NCI-H345 (cell line): ENCODE measurements around the gene CDH10.

Source experiments
- DNase-seq: peaks from one replicate; lab custom pipeline; 2025; lab: John Stamatoyannopoulos, UW

CDH10 gene

GRCh38 chr5:24598956-24599355 is 45.8 kb downstream of the CDH10 start:
- DNase-seq, result peak; percentile 19

GRCh38 chr5:24595329-24595728 is 49.4 kb downstream of the CDH10 start:
- DNase-seq, result no peak

- DNase-seq, result no peak
Measured at GRCh38 chr5:24591426-24591825, 53.4 kb downstream of the CDH10 start.

- no peak for DNase-seq
Measured at GRCh38 chr5:24589566-24589965, 55.2 kb downstream of the CDH10 start.

GRCh38 chr5:24585751-24586150 is 59.0 kb downstream of the CDH10 start:
- DNase-seq, result no peak

- no peak for DNase-seq
Measured at GRCh38 chr5:24571302-24571701, 73.5 kb downstream of the CDH10 start.

GRCh38 chr5:24566933-24567332 is 77.8 kb downstream of the CDH10 start:
- no peak for DNase-seq

- DNase-seq, result no peak
Measured at GRCh38 chr5:24555229-24555628, 89.5 kb downstream of the CDH10 start.

GRCh38 chr5:24547132-24547531 is 97.6 kb downstream of the CDH10 start:
- DNase-seq, result peak; percentile 68

- DNase-seq, result peak; percentile 22
Measured at GRCh38 chr5:24539613-24540012, 105.2 kb downstream of the CDH10 start.

GRCh38 chr5:24538346-24538745 is 106.4 kb downstream of the CDH10 start:
- DNase-seq, result no peak

- DNase-seq, result no peak
Measured at GRCh38 chr5:24535646-24536045, 109.1 kb downstream of the CDH10 start.

- DNase-seq, result no peak
Measured at GRCh38 chr5:24530906-24531305, 113.9 kb downstream of the CDH10 start.

- no peak for DNase-seq
Measured at GRCh38 chr5:24525414-24525813, 119.4 kb downstream of the CDH10 start.

- DNase-seq, result no peak
Measured at GRCh38 chr5:24512423-24512822, 132.4 kb downstream of the CDH10 start.

- DNase-seq, result no peak
Measured at GRCh38 chr5:24510523-24510988, 134.2 kb downstream of the CDH10 start.

- DNase-seq, result no peak
Measured at GRCh38 chr5:24509943-24510342, 134.8 kb downstream of the CDH10 start.

GRCh38 chr5:24505258-24505657 is 139.5 kb downstream of the CDH10 start:
- no peak for DNase-seq

- no peak for DNase-seq
Measured at GRCh38 chr5:24497591-24498157, 147.1 kb downstream of the CDH10 start.

- DNase-seq, result no peak
Measured at GRCh38 chr5:24497145-24497544, 147.6 kb downstream of the CDH10 start.

- DNase-seq, result no peak
Measured at GRCh38 chr5:24496268-24496667, 148.5 kb downstream of the CDH10 start.

GRCh38 chr5:24492229-24492628 is 152.5 kb downstream of the CDH10 start:
- DNase-seq, result no peak

- no peak for DNase-seq
Measured at GRCh38 chr5:24491490-24491889, 153.3 kb downstream of the CDH10 start.
